GM21723 (cell line): ENCODE data around the gene HOXB9.

ENCODE experiments used
- ATAC-seq: cut with Tn5 transposase; IDR thresholded peaks from one replicate; pipeline ENCODE4 v1.9.1; 2021; ENCODE audit warnings: mild to moderate bottlenecking, moderate library complexity; ENCODE audit not compliant: unreplicated experiment

Gene HOXB9

GRCh38 chr17:48599354-48599753 lies 26.8 kb downstream of the HOXB9 start:
- ATAC-seq: no peak

- no peak for ATAC-seq
Measured at GRCh38 chr17:48598736-48599135, 27.4 kb downstream of the HOXB9 start.

GRCh38 chr17:48597778-48598631 lies 28.2 kb downstream of the HOXB9 start:
- no peak for ATAC-seq

GRCh38 chr17:48597528-48597777 lies 28.7 kb downstream of the HOXB9 start:
- ATAC-seq: no peak

- no peak for ATAC-seq
Measured at GRCh38 chr17:48596735-48597527, 29.2 kb downstream of the HOXB9 start.

GRCh38 chr17:48596000-48596734 lies 30.0 kb downstream of the HOXB9 start:
- ATAC-seq: no peak

- ATAC-seq: no peak
Measured at GRCh38 chr17:48595278-48595999, 30.7 kb downstream of the HOXB9 start.

GRCh38 chr17:48594538-48595277 lies 31.4 kb downstream of the HOXB9 start:
- ATAC-seq: no peak

- ATAC-seq: no peak
Measured at GRCh38 chr17:48593840-48594537, 32.2 kb downstream of the HOXB9 start.

GRCh38 chr17:48593126-48593829 lies 32.9 kb downstream of the HOXB9 start, which contains the start of gene HOXB5:
HOXB5 (minus strand) TSS chr17:48593779; CDS start chr17:48593682, 97 bp downstream.
- no peak for ATAC-seq

GRCh38 chr17:48592577-48592976 lies 33.6 kb downstream of the HOXB9 start:
- ATAC-seq: no peak

GRCh38 chr17:48592057-48592514 lies 34.1 kb downstream of the HOXB9 start:
- no peak for ATAC-seq

- no peak for ATAC-seq
Measured at GRCh38 chr17:48591255-48592056, 34.7 kb downstream of the HOXB9 start.

- no peak for ATAC-seq
Measured at GRCh38 chr17:48590607-48591161, 35.5 kb downstream of the HOXB9 start.

- no peak for ATAC-seq
Measured at GRCh38 chr17:48589831-48590606, 36.1 kb downstream of the HOXB9 start, which contains the start of gene HOXB3. HOXB3 (minus strand) TSS chr17:48590241; CDS start chr17:48552474, 37,767 bp downstream.

- ATAC-seq: no peak
Measured at GRCh38 chr17:48589060-48589830, 36.9 kb downstream of the HOXB9 start.
